ENCODE data around the gene ZNF23. TPM values are rescaled to one million over a fixed set of nuclear protein-coding genes. Genes with fewer than 3 reads are reported as not detected.

ZNF23 gene
- total RNA-seq, 1 donor from 2014 or later: 4.9 TPM

- intact Hi-C loops (cut with micrococcal nuclease): no loop called here
Observed at GRCh38 chr16:71399801-71400563, 62.1 kb downstream of the ZNF23 start.

Other genes with a start within 250 kb of the ZNF23 start
- not detected in 2 replicates for gene HYDIN, start 231.5 kb downstream of the ZNF23 start, total RNA-seq
- 20.7 and 21.1 TPM in 2 replicates for gene CMTR2, start 172.8 kb downstream of the ZNF23 start, total RNA-seq
- not detected in 2 replicates for gene CALB2, start 103.5 kb downstream of the ZNF23 start, total RNA-seq
- not detected in 2 replicates for gene TLE7, start 20.2 kb downstream of the ZNF23 start, total RNA-seq
- 1.8 and 2.8 TPM in 2 replicates for gene ZNF19, start 27.1 kb upstream of the ZNF23 start, total RNA-seq
- gene CHST4, start 64.2 kb upstream of the ZNF23 start, total RNA-seq: not detected in 2 replicates
- not detected in 2 replicates for gene TAT, start 114.8 kb upstream of the ZNF23 start, total RNA-seq
- gene MARVELD3, start 163.9 kb upstream of the ZNF23 start, total RNA-seq: not detected in 2 replicates